Aorta (tissue), 5 donors: ENCODE data around the gene FYN. TPM values are rescaled to one million over a fixed set of nuclear protein-coding genes. Genes with fewer than 3 reads are reported as not detected.
A peak's percentile ranks its signal among the peaks of the same experiment; 100 is the strongest.

ENCODE experiments used
- ATAC-seq: fragments of 200-7000 bp; cut with Tn5 transposase; one replicate; pipeline ENCODE4 v1.9.1; 2022; ENCODE audit warnings: moderate library complexity; ENCODE audit not compliant: low FRiP score
- DNase-seq, 2 donors: peaks; one replicate each; pipeline ENCODE4 v3.0.0-alpha.2; 2020
- H3K27ac ChIP-seq, 2 donors: one replicate each; pipeline ENCODE4 v1.5.1; 2013; ENCODE audit warnings: low read length in 2 of 2, mild to moderate bottlenecking in 2 of 2, moderate library complexity in 2 of 2, control low read depth in 1 of 2, inconsistent platforms in 1 of 2, low read depth in 1 of 2
- H3K27me3 ChIP-seq, 2 donors: one replicate each; pipeline ENCODE4 v1.6.1; 2013; ENCODE audit warnings: control low read depth in 1 of 2, low read length in 1 of 2, mild to moderate bottlenecking in 1 of 2, moderate library complexity in 1 of 2; ENCODE audit not compliant: insufficient read depth in 2 of 2, control insufficient read depth in 1 of 2
- H3K36me3 ChIP-seq, 2 donors: one replicate each; pipeline ENCODE4 v1.6.1; 2013; ENCODE audit warnings: control low read depth in 1 of 2, low read length in 1 of 2, mild to moderate bottlenecking in 1 of 2; ENCODE audit not compliant: insufficient read depth in 2 of 2, control insufficient read depth in 1 of 2
- H3K4me1 ChIP-seq, 2 donors: one replicate each; pipeline ENCODE4 v1.6.1; 2013; ENCODE audit warnings: low read length in 2 of 2, control low read depth in 1 of 2, mild to moderate bottlenecking in 1 of 2, moderate library complexity in 1 of 2; ENCODE audit not compliant: insufficient read depth in 2 of 2, control insufficient read depth in 1 of 2
- H3K4me3 ChIP-seq, 2 donors: one replicate each; pipeline ENCODE4 v1.5.1; 2013; ENCODE audit warnings: low read length in 2 of 2, control low read depth in 1 of 2, mild to moderate bottlenecking in 1 of 2
- H3K9me3 ChIP-seq: one replicate; pipeline ENCODE4 v1.6.1; 2013; ENCODE audit warnings: mild to moderate bottlenecking, low read length; ENCODE audit not compliant: control insufficient read depth
- WGBS, 2 donors: extraction: QIAGEN DNeasy Blood & Tissue Kit; methylation state at CpG; one replicate each; pipeline ENCODE4 v1.1.7; 2013; 5-methylcytosine and 5-hydroxymethylcytosine counted together
- intact Hi-C, 2 donors: fragments of 100-400 bp; cut with DNase I; formaldehyde crosslinking; loops; one replicate each; pipeline versions ENCODE4 v1.14.2 to v1.15.0; 2022
- polyA plus RNA-seq, 2 donors: library from polyadenylated mRNA; stranded (reverse); fragments of 200-250 nt; gene quantifications; one replicate each; pipeline ENCODE4 v1.2.3, GENCODE V29; 2013
- total RNA-seq, 2 donors: library from RNA; stranded (reverse); fragmentation: NEBNext Ultra II Directional; extraction: Animal tissue kit (Norgen Biotek cat#: 25700); gene quantifications; one replicate each; pipeline ENCODE4 v1.2.1, GENCODE V29; 2021
- donor health status: healthy with polysubstance abuse.
- donor health status: Bipolar disorder and iron deficiency.
- donor health status: DM: no; HTN: no; CAD: no.
- donor health status: DM: no; HTN: no; CAD: no.
- donor health status: DM: yes; HTN: yes; CAD: no.

The FYN gene
- total and polyA plus RNA-seq, 4 donors, result 31.7 to 162 (median 66.3) TPM

DNA sequence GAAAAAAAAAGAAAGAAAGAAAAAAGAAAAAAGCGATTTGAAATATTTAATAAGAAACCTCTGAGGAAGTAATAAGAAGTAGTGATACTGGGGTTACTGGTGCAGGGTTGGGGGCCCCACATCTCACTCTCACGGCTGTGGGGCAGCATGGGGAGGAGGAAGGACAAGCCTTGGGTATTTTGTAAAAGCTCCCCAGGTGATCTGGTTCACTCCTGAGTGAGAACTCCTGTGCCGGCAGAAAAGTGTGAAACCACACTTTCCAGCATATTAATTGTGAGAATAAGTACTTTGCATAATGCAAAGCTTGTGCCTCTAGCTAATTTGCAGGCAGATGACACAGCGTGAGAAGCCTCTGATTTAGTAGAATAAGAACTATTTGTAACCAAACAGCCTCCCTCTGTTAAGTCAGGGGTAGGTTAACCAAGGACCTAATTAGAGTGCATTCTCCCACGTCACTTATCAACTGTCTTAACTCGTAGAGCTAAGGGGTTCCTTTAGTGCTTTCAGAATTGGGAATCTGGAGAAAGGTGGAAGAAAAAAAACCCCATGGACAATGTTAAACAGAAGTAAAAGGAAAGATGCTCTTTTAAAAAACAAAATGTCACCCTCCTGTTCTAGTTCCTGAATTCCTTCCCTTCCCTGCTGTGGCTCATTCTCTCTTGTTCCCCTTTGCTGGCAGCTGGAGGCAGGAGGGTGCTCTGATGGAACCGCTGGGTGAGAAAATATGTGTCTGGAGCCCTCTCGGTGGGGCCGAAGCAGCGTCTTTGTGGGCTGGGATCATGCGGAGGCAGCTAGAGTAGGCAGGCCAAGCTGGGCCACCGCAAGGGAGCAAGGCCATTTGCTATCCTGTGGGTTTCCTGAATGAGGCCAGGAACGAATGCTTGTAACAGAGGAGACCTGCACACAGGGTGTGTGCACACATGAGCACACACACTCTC lies 108.7 kb downstream of the FYN start:
- H3K27me3 ChIP-seq, result no peaks in the 10 kb centered on the region
- H3K27ac ChIP-seq, result no peak overlapping the region
- no peaks in the 10 kb centered on the region for H3K36me3 ChIP-seq
- no peak for ATAC-seq
- intact Hi-C loops, result no loop called here
- no peak for DNase-seq
- H3K4me3 ChIP-seq, result no peak overlapping the region
- no peaks in the 10 kb centered on the region for H3K9me3 ChIP-seq
- 92 to 93% methylated on average over 13 of the region's 13 CpGs for WGBS, 2 donors
- H3K4me1 ChIP-seq, result no peaks in the 10 kb centered on the region

DNA sequence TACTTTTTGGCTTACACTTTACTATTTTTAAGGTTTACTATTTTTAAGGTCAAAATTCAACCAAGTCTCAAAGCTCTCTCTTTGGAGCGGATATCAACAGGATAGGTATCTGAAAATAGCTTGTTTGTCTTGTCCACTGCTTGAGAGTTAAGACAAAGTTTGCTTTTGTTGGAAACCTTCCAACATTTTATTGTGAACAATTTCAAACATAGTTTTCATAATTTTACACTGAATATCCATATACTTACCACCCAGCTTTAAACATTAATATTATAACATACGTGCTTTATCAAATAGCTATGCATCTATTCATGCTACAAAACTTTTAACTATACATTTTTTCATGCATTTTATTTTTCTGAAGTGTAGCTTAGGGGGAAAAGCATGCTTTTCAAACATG lies 109.9 kb downstream of the FYN start:
- 40 to 43% methylated on average over 2 of the region's 2 CpGs for WGBS, 2 donors
- intact Hi-C loops, result no loop called here
- no peak for ATAC-seq
- Histone ChIP-seq H3K4me1 (no peaks in the 10 kb centered on the region), H3K4me3 (no peak overlapping the region), H3K27me3 (no peaks in the 10 kb centered on the region), H3K9me3 (no peaks in the 10 kb centered on the region), H3K36me3 (no peaks in the 10 kb centered on the region), H3K27ac (no peak overlapping the region)
- no peak for DNase-seq

DNA sequence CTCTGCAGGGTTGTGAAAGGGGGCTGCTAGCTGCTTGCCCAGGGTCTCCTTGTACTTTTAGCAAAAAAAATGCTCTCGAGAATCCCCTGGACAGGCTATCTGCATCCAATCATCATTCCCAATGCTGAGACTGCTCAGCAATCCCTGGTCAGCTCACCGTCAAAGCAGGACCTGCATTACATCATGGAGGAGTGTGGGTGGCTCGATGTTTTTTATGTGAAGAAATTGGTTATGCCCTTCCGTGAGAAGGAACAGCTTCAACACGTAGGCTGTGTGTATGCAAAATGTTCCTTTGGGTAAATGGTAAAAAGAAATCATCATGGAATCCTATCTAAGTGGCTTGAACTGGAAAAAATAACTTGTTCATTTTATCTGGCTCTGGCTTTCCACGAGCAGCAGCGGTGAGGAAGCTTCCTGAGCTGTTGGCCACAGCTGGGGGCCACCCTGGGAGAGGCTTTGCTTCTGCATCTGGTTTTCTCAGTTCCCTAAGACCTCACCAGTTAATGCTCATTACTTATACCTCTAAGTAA lies 111.4 kb downstream of the FYN start:
- no peak for ATAC-seq
- Histone ChIP-seq H3K4me1 (no peaks in the 10 kb centered on the region), H3K27ac (no peak overlapping the region), H3K9me3 (no peaks in the 10 kb centered on the region), H3K36me3 (no peaks in the 10 kb centered on the region), H3K27me3 (no peaks in the 10 kb centered on the region), H3K4me3 (no peak overlapping the region)
- DNase-seq, result no peak
- intact Hi-C loops, result no loop called here
- WGBS, 2 donors, result 85 to 88% methylated on average over 7 of the region's 7 CpGs

DNA sequence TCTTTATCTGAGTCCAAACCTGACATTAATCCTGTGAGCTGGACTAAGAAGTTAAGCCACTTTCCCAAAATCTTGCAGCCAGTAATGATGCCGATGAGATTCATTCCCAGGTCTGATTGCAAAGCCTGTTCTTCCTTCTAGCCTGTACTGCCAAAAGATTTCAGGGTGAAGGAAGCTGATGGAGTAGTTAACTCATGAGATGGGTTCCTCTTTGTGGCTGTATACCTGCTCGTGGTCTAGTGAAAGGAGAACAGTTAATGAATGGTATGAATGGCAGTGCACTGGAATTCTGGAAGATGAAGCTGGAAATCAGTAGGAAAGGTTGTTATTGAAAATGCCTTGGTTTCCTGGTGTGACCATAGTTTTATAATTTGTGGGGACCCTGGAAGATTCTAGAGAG lies 112.0 kb downstream of the FYN start:
- 74 to 79% methylated on average over 2 of the region's 2 CpGs for WGBS, 2 donors

DNA sequence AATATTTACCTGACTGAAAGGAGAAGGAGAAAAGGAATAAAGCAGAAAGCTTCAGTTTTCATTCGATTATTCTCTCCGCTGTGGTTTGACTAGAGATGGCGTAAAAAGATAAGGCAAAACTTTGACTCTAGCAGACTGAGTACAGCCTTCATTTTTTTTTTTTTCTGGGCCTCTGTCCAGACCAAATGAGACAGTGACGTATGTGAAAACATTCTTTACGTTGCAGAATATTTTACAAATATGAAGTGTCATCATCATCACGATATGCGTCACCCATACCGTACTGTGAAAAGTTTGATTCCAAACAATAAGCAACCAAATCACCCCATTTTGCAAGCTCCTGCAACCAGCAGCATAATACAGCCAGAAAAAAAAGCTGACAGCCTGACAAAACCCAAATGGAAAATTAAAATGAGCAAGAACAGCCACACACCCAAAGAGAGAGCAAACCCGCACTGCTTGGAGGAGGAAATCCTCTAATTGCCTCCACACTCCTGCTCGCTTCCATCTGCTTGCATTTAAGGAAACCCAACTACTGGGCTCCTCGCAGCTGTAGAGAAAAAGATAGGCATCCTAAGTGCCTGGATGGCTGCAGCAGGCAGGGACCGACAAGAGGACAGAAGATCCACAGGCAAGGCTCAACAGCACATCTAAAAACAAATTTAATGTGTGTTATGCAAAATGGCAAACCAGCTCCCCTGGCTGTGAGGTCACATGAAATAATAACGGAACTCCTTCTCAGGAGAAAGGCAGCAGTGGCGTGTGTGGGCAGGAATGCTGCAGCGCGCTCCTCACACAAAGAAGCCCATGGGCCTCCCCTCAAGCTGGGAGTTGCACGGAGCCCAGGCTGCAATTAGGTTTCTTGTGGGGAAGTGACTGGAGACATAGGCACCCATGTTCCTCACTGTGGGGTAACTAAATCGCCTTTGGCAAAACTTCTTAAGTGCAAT lies 113.1 kb downstream of the FYN start:
- H3K4me3 ChIP-seq, result peak overlapping the region in 1 of 2 donors; percentile 15
- H3K36me3 ChIP-seq, result no peaks in the 10 kb centered on the region
- DNase-seq, result no peak
- no peaks in the 10 kb centered on the region for H3K4me1 ChIP-seq
- no peaks in the 10 kb centered on the region for H3K27me3 ChIP-seq
- intact Hi-C loops, result no loop called here
- 30 to 35% methylated on average over 18 of the region's 18 CpGs for WGBS, 2 donors
- H3K27ac ChIP-seq, result no peak overlapping the region
- ATAC-seq, result peak; percentile 48
- H3K9me3 ChIP-seq, result no peaks in the 10 kb centered on the region

More for the DNA sequence above, 112.0 kb downstream of the FYN start:
- Histone ChIP-seq H3K36me3 (no peaks in the 10 kb centered on the region), H3K4me1 (no peaks in the 10 kb centered on the region), H3K27ac (no peak overlapping the region), H3K27me3 (no peaks in the 10 kb centered on the region), H3K4me3 (no peak overlapping the region), H3K9me3 (no peaks in the 10 kb centered on the region)
- DNase-seq, result no peak
- intact Hi-C loops, result no loop called here
- no peak for ATAC-seq

DNA sequence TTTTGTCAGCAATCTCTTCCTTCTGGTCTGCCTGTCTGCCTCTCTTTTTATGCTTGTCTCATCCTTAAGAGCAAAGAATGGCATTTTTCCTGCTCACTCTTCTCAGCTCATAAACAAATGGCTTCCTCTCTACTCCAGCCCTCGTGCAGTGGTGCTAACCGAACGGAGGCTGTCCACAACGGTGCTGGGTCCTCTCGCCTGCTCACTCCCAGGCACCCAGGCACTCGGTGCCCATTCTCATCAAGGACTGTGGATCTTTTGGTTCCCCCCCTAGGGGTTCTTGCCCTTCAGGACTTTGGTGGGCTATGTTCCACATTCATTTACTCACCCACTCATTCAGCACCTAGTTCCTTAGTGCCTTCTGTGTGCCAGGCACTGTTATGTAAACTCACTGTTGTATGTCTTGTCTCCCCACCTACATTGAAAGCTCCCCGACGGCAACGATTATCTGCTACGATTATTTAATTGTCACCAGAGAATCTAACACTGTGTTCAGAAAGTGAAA lies 113.9 kb downstream of the FYN start:
- H3K27ac ChIP-seq, result no peak overlapping the region
- no peaks in the 10 kb centered on the region for H3K4me1 ChIP-seq
- intact Hi-C loops, result no loop called here
- 56 to 64% methylated on average over 10 of the region's 10 CpGs for whole genome bisulfite sequencing, 2 donors
- H3K9me3 ChIP-seq, result no peaks in the 10 kb centered on the region
- no peak overlapping the region for H3K4me3 ChIP-seq
- no peaks in the 10 kb centered on the region for H3K27me3 ChIP-seq
- H3K36me3 ChIP-seq, result no peaks in the 10 kb centered on the region
- DNase-seq (no peak), ATAC-seq (peak; percentile 31)

DNA sequence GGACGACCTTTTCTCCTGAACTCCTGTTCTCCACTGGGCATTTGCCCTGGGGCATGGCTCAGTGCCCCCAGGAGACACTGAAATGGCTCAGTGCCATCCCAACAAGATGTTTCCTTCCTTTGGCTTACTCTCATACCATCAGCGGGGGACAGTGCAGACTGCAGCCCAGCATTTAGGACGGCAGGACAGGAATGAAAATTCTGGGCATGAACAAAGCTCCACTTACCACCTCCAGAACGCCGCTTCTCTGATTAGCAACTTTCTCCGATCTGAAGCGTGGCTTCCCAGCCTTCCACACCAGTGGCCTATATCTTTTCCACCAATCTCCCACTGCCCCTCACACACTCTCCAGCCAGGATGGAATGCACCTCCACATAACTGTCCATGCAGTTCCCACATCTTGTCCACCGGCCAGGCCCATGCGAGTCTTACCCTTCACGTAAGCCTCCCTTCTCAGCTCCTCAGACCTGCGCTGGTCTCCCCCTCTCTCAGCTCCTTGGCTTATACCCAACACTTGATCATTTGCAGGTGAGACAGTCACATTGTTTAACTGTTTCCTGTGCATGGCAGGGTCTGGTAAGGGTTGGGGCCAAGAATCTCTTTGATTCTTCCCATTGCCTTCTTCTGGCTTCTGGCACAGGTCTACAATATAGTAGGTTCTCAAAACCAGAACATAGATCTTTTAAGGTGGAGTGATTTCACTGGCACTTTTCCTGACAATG lies 114.5 kb downstream of the FYN start:
- H3K27me3 ChIP-seq, result no peaks in the 10 kb centered on the region

DNA sequence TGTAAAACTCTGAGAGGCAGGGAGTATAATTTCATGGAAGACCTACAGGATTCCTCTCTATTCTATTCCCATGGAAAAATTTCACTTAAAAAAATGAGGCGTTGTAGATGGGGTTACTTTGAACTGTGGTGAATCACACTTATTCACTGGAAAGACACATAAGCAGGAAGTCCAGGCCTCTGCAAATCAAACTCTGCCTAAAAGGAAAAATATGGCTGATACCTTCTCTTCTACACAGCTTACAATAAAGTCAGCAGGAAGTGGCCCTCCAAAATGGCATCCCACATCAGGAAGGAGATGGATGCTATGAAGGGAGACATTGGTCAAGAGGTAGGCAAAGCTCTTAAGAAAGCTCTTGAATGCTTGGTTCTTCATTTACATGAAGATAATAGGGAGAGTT lies 115.9 kb downstream of the FYN start:
- 88 to 100% methylated on average over 1 of the region's 1 CpG for WGBS, 2 donors
- H3K27me3 ChIP-seq, result no peaks in the 10 kb centered on the region
- no peaks in the 10 kb centered on the region for H3K36me3 ChIP-seq
- DNase-seq, result no peak
- intact Hi-C loops, result no loop called here
- H3K9me3 ChIP-seq, result no peaks in the 10 kb centered on the region
- no peak overlapping the region for H3K27ac ChIP-seq
- no peak overlapping the region for H3K4me3 ChIP-seq
- no peaks in the 10 kb centered on the region for H3K4me1 ChIP-seq
- ATAC-seq, result no peak

More for the DNA sequence above, 114.5 kb downstream of the FYN start:
- intact Hi-C loops, result no loop called here
- 92 to 96% methylated on average over 11 of the region's 11 CpGs for WGBS, 2 donors
- ATAC-seq (no peak), DNase-seq (no peak)
- no peak overlapping the region for H3K4me3 ChIP-seq
- no peak overlapping the region for H3K27ac ChIP-seq
- no peaks in the 10 kb centered on the region for H3K4me1 ChIP-seq
- no peaks in the 10 kb centered on the region for H3K36me3 ChIP-seq
- no peaks in the 10 kb centered on the region for H3K9me3 ChIP-seq
